PC-9 (cell line): ENCODE results near the gene CFAP97D2. TPM values are rescaled to one million over a fixed set of nuclear protein-coding genes. Genes with fewer than 3 reads are reported as not detected.

Experiments
- BruUV-seq: library from RNA; stranded (reverse); fragments of 400-500 nt; replicated peaks from 2 replicates; lab custom pipeline; 2021; lab: Mats Ljungman, UMichigan
- CTCF ChIA-PET: fragments of 300-600 bp; sonication (Branson Sonifier 250); formaldehyde crosslinking; loops from one replicate; lab custom pipeline; 2022; ENCODE audit warnings: antibody characterized with exemption; lab: Charles Lee
- POLR2A ChIA-PET: fragments of 300-600 bp; sonication (Branson Sonifier 250); formaldehyde crosslinking; loops from one replicate; lab custom pipeline; 2022; ENCODE audit warnings: antibody characterized with exemption; ENCODE audit not compliant: unreplicated experiment; lab: Charles Lee
- DNase-seq, 2 experiments: peaks; one replicate each; pipeline versions ENCODE4 v3.0.0 to v3.0.0-alpha.2; 2015 to 2022; ENCODE audit warnings: mixed read lengths in 1 of 2
- H2AFZ ChIP-seq: fragments of 200-600 bp; sonication (generic); 2 replicates; pipeline ENCODE4 v1.8.1; 2017; ENCODE audit warnings: antibody characterized with exemption
- H3F3A ChIP-seq: fragments of 200-600 bp; sonication (generic); 2 replicates; pipeline ENCODE4 v1.8.1; 2017; ENCODE audit warnings: antibody characterized with exemption, mild to moderate bottlenecking, low read depth; ENCODE audit not compliant: insufficient read depth
- H3K27ac ChIP-seq: fragments of 200-600 bp; sonication (generic); 2 replicates; pipeline ENCODE4 v1.6.1; 2016; ENCODE audit warnings: mixed run types
- H3K27me3 ChIP-seq: fragments of 200-600 bp; sonication (generic); 2 replicates; pipeline ENCODE4 v1.6.1; 2016; ENCODE audit warnings: low read depth, mixed run types; ENCODE audit not compliant: insufficient read depth
- H3K36me3 ChIP-seq: fragments of 200-600 bp; sonication (generic); 2 replicates; pipeline ENCODE4 v1.6.1; 2016; ENCODE audit warnings: low read depth, mixed run types
- H3K4me1 ChIP-seq: fragments of 200-600 bp; sonication (generic); replicated peaks from 2 replicates; pipeline ENCODE4 v1.6.1; 2016; ENCODE audit warnings: mixed run types; ENCODE audit not compliant: insufficient read depth
- H3K4me2 ChIP-seq: fragments of 200-600 bp; sonication (generic); 2 replicates; pipeline ENCODE4 v1.6.1; 2017; ENCODE audit warnings: mixed run types
- H3K4me3 ChIP-seq: fragments of 200-600 bp; sonication (generic); 2 replicates; pipeline ENCODE4 v1.6.1; 2016; ENCODE audit warnings: mixed run types
- H3K79me2 ChIP-seq: fragments of 200-600 bp; sonication (generic); 2 replicates; pipeline ENCODE4 v1.6.1; 2017; ENCODE audit warnings: low read depth, mixed run types
- H3K9me2 ChIP-seq: fragments of 200-600 bp; sonication (generic); 2 replicates; pipeline ENCODE4 v1.8.1; 2017; ENCODE audit warnings: mild to moderate bottlenecking; ENCODE audit not compliant: insufficient read depth
- H3K9me3 ChIP-seq: fragments of 200-600 bp; sonication (generic); 2 replicates; pipeline ENCODE4 v1.8.1; 2016; ENCODE audit warnings: low read depth; ENCODE audit not compliant: insufficient read depth
- H4K20me1 ChIP-seq: fragments of 200-600 bp; sonication (generic); 2 replicates; pipeline ENCODE4 v1.8.1; 2017; ENCODE audit not compliant: insufficient read depth
- CTCF ChIP-seq: fragments of 200-600 bp; sonication (generic); conservative IDR thresholded peaks from 2 replicates; pipeline ENCODE4 v1.6.1; 2017; ENCODE audit warnings: mixed run types, antibody characterized with exemption, mild to moderate bottlenecking, moderate library complexity
- EZH2 ChIP-seq: fragments of 200-600 bp; sonication (generic); IDR thresholded peaks from 2 replicates; pipeline ENCODE4 v1.8.0; 2017; ENCODE audit warnings: antibody characterized with exemption, low read depth
- intact Hi-C: fragments of 100-400 bp; cut with micrococcal nuclease; formaldehyde crosslinking; loops from one replicate; pipeline ENCODE4 v1.10.0; 2022; ENCODE audit not compliant: unreplicated experiment
- total RNA-seq: library from RNA; stranded (reverse); gene quantifications from 2 replicates; pipeline ENCODE4 v1.2.3, GENCODE V29; 2021

CFAP97D2 gene
- total RNA-seq, 1 experiment from 2014 or later = not detected

- BruUV-seq = no TSS peak
Measured at GRCh38 chr13:114149774-114150740, 29.0 kb upstream of the CFAP97D2 start.

GRCh38 chr13:114151031-114151430, 28.0 kb upstream of the CFAP97D2 start:
- Histone ChIP-seq H3K9me2 (no peaks in the 10 kb centered on the region), H3K9me3 (no peaks in the 10 kb centered on the region), H3K4me1 (peaks cover 26% of the 10 kb centered on the region), H3F3A (peaks cover 8% of the 10 kb centered on the region), H3K27me3 (no peaks in the 10 kb centered on the region), H3K36me3 (no peaks in the 10 kb centered on the region), H4K20me1 (no peaks in the 10 kb centered on the region), H3K27ac (no peak overlapping the region), H3K4me3 (0 out of 2 replicates have a peak overlapping the region, but pooled peaks have one; percentile 13), H2AFZ (peak overlapping the region; percentile 17), H3K4me2 (peak overlapping the region; percentile 66), H3K79me2 (no peaks in the 10 kb centered on the region)
- TF ChIP-seq CTCF (no peak), EZH2 (no peak)
- intact Hi-C loops = loop anchor here (5.0 kb wide), 1 partner anchor 61 kb away; no protein-coding TSS in a partner anchor
- no peak for DNase-seq
- BruUV-seq = no TSS peak
- POLR2A ChIA-PET = no interaction called here
- CTCF ChIA-PET = no interaction called here

More at GRCh38 chr13:114149774-114150740, 29.0 kb upstream of the CFAP97D2 start:
- ChIA-PET CTCF (no interaction called here), POLR2A (no interaction called here)
- no peak overlapping the region for H3K4me2 ChIP-seq
- H3K4me1 ChIP-seq = peaks cover 26% of the 10 kb centered on the region
- no peaks in the 10 kb centered on the region for H4K20me1 ChIP-seq
- H3K9me2 ChIP-seq = no peaks in the 10 kb centered on the region
- peaks cover 8% of the 10 kb centered on the region for H3F3A ChIP-seq
- DNase-seq = peak in 1 of 2 experiments; percentile 28
- H3K9me3 ChIP-seq = no peaks in the 10 kb centered on the region
- no peaks in the 10 kb centered on the region for H3K79me2 ChIP-seq
- no peak overlapping the region for H3K4me3 ChIP-seq
- TF ChIP-seq EZH2 (no peak), CTCF (no peak)
- H2AFZ ChIP-seq = no peak overlapping the region
- H3K36me3 ChIP-seq = no peaks in the 10 kb centered on the region
- no peak overlapping the region for H3K27ac ChIP-seq
- intact Hi-C loops = loop anchor here (5.0 kb wide), 1 partner anchor 62 kb away; no protein-coding TSS in a partner anchor
- H3K27me3 ChIP-seq = no peaks in the 10 kb centered on the region

- peaks cover 13% of the 10 kb centered on the region for H3F3A ChIP-seq
- H3K36me3 ChIP-seq = no peaks in the 10 kb centered on the region
- TF ChIP-seq CTCF = peak; percentile 48; the same call in 1 of the 2 replicates
- TF ChIP-seq EZH2 = no peak
- H3K4me1 ChIP-seq = peaks cover 26% of the 10 kb centered on the region
- no peaks in the 10 kb centered on the region for H3K79me2 ChIP-seq
- DNase-seq = peak; percentile 78 to 88
- peak overlapping the region; percentile 47; the same call in 1 of the 2 replicates for H3K27ac ChIP-seq
- peak overlapping the region; percentile 66 for H3K4me2 ChIP-seq
- H3K9me3 ChIP-seq = no peaks in the 10 kb centered on the region
- POLR2A ChIA-PET = interaction anchor here (0.6 kb wide), 1 partner anchor 12 kb away, joined by 13 read pairs; no protein-coding TSS in a partner anchor
- CTCF ChIA-PET = no interaction called here
- no TSS peak for BruUV-seq
- H3K4me3 ChIP-seq = 0 out of 2 replicates have a peak overlapping the region, but pooled peaks have one; percentile 13
- H2AFZ ChIP-seq = peak overlapping the region; percentile 17; the same call in 1 of the 2 replicates
- no peaks in the 10 kb centered on the region for H3K9me2 ChIP-seq
- no peaks in the 10 kb centered on the region for H3K27me3 ChIP-seq
- intact Hi-C loops = loop anchor here (5.0 kb wide), 1 partner anchor 61 kb away; no protein-coding TSS in a partner anchor
- H4K20me1 ChIP-seq = no peaks in the 10 kb centered on the region
Measured at GRCh38 chr13:114151565-114152284, 27.3 kb upstream of the CFAP97D2 start.
